Measurements from ENCODE around the gene FTCD.

Gene FTCD

DNA sequence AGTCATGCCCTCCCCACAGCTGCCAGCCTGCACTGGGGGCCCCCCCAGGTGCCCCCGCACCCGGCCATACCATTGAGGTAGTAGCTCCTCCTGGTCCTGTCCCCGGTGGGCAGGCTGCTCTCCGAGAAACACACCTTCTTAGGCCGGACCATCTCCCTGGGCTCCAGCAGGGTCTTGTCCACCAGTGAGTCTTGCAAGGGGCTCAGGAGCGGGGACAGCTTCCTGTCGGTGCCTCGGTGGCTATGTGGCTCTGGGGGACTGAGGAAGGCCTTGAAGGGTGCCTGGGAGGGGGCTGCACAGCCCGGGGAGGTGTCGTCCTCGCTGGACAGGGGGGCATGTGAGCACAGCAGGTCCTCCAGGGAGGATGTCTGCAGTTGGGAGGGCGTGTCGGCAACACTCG lies 12.9 kb upstream of the FTCD start:
- Mint-ChIP-seq H3K36me3 (ENCODE audit: low read depth) (peaks cover 3% of the 10 kb centered on the region), H3K27ac (no peak overlapping the region), H3K27me3 (peaks cover 3% of the 10 kb centered on the region), H3K4me3 (no peak overlapping the region), H3K4me1 (ENCODE audit: low read depth) (no peaks in the 10 kb centered on the region), H3K9me3 (no peaks in the 10 kb centered on the region)

GRCh38 chr21:46165098-46165497 lies 9.7 kb upstream of the FTCD start:
- Mint-ChIP-seq H3K9me3 (no peaks in the 10 kb centered on the region), H3K4me1 (ENCODE audit: low read depth) (no peaks in the 10 kb centered on the region), H3K27ac (no peak overlapping the region), H3K4me3 (no peak overlapping the region), H3K27me3 (peaks cover 11% of the 10 kb centered on the region), H3K36me3 (ENCODE audit: low read depth) (peaks cover 3% of the 10 kb centered on the region)

- Mint-ChIP-seq H3K4me3 (no peak overlapping the region), H3K27me3 (peaks cover 11% of the 10 kb centered on the region), H3K36me3 (ENCODE audit: low read depth) (peaks cover 3% of the 10 kb centered on the region), H3K27ac (no peak overlapping the region), H3K4me1 (ENCODE audit: low read depth) (no peaks in the 10 kb centered on the region), H3K9me3 (no peaks in the 10 kb centered on the region)
These were observed 8.0 kb upstream of the FTCD start for GRCh38 chr21:46163380-46163779.

DNA sequence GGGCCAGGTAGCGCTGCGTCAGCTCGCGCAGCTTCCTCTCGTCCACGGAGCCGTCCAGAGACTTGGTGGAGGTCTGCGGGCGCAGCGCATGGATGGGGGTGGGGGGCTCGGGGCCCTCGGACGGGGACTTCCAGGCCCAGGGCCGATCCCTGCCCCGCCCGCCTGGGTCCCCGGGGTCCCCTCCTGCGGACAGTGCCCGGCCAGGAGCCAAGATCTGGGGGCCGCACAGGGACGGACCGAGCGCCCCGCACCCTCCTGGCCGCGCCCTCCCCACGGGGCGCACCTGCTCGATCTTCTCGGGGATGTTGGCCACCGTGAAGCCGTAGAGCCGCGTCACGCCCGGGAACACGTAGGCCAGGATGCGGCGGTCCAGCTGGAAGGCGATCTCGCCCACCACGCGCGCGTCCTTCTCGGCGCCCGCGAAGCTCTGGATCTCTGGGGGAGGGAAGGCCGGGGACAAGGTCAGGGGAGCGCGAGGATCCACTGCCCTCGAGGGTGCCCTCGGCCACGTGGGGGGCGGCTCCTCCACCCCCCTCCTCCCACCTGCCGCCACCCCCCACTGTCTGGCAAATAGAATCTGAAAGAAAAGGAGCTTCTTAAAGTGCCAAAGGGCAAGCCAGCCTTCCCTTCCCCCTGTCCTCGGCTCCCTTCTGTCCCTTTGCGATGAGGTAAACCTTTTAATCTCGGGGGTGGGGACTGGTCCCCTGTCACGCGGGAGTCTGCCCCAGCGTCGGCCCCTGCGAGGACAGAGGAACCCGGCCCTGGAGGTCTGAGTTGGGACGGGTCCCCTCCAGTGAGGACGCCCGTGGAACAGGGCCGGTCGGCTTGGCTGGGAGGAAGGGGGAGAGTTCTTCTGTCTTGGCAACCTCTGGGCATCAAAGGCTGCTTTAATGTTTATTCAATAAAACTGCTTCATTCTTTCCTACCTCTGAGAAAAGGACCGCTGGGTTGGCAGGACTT lies 6.5 kb upstream of the FTCD start:
- no peak overlapping the region for H3K27ac Mint-ChIP-seq
- H3K27me3 Mint-ChIP-seq = peaks cover 11% of the 10 kb centered on the region
- no peaks in the 10 kb centered on the region for H3K4me1 Mint-ChIP-seq (ENCODE audit: low read depth)
- H3K4me3 Mint-ChIP-seq = no peak overlapping the region
- no peaks in the 10 kb centered on the region for H3K9me3 Mint-ChIP-seq
- H3K36me3 Mint-ChIP-seq (ENCODE audit: low read depth) = peaks cover 3% of the 10 kb centered on the region

GRCh38 chr21:46160907-46161632 lies 5.7 kb upstream of the FTCD start:
- H3K27ac Mint-ChIP-seq = no peak overlapping the region
- no peaks in the 10 kb centered on the region for H3K9me3 Mint-ChIP-seq
- no peaks in the 10 kb centered on the region for H3K4me1 Mint-ChIP-seq (ENCODE audit: low read depth)
- peaks cover 11% of the 10 kb centered on the region for H3K27me3 Mint-ChIP-seq
- H3K36me3 Mint-ChIP-seq (ENCODE audit: low read depth) = peaks cover 3% of the 10 kb centered on the region
- no peak overlapping the region for H3K4me3 Mint-ChIP-seq

- no peak overlapping the region for H3K4me3 Mint-ChIP-seq
- H3K27me3 Mint-ChIP-seq = peaks cover 11% of the 10 kb centered on the region
- H3K9me3 Mint-ChIP-seq = no peaks in the 10 kb centered on the region
- no peak overlapping the region for H3K27ac Mint-ChIP-seq
- no peaks in the 10 kb centered on the region for H3K36me3 Mint-ChIP-seq (ENCODE audit: low read depth)
- H3K4me1 Mint-ChIP-seq (ENCODE audit: low read depth) = no peaks in the 10 kb centered on the region
These were observed 5.2 kb upstream of the FTCD start for GRCh38 chr21:46160657-46160906.

- no peak overlapping the region for H3K27ac Mint-ChIP-seq
- H3K4me1 Mint-ChIP-seq (ENCODE audit: low read depth) = no peaks in the 10 kb centered on the region
- no peaks in the 10 kb centered on the region for H3K36me3 Mint-ChIP-seq (ENCODE audit: low read depth)
- peaks cover 11% of the 10 kb centered on the region for H3K27me3 Mint-ChIP-seq
- H3K4me3 Mint-ChIP-seq = no peak overlapping the region
- no peaks in the 10 kb centered on the region for H3K9me3 Mint-ChIP-seq
These were observed 4.7 kb upstream of the FTCD start for GRCh38 chr21:46159841-46160656.

GRCh38 chr21:46159390-46159789 lies 4.0 kb upstream of the FTCD start:
- no peak overlapping the region for H3K4me3 Mint-ChIP-seq
- peaks cover 11% of the 10 kb centered on the region for H3K27me3 Mint-ChIP-seq
- H3K4me1 Mint-ChIP-seq (ENCODE audit: low read depth) = no peaks in the 10 kb centered on the region
- H3K9me3 Mint-ChIP-seq = no peaks in the 10 kb centered on the region
- H3K27ac Mint-ChIP-seq = no peak overlapping the region
- no peaks in the 10 kb centered on the region for H3K36me3 Mint-ChIP-seq (ENCODE audit: low read depth)

- H3K27me3 Mint-ChIP-seq = peaks cover 11% of the 10 kb centered on the region
- H3K9me3 Mint-ChIP-seq = no peaks in the 10 kb centered on the region
- H3K36me3 Mint-ChIP-seq (ENCODE audit: low read depth) = no peaks in the 10 kb centered on the region
- no peak overlapping the region for H3K4me3 Mint-ChIP-seq
- no peaks in the 10 kb centered on the region for H3K4me1 Mint-ChIP-seq (ENCODE audit: low read depth)
- no peak overlapping the region for H3K27ac Mint-ChIP-seq
These were observed 3.4 kb upstream of the FTCD start for GRCh38 chr21:46158666-46159300.

DNA sequence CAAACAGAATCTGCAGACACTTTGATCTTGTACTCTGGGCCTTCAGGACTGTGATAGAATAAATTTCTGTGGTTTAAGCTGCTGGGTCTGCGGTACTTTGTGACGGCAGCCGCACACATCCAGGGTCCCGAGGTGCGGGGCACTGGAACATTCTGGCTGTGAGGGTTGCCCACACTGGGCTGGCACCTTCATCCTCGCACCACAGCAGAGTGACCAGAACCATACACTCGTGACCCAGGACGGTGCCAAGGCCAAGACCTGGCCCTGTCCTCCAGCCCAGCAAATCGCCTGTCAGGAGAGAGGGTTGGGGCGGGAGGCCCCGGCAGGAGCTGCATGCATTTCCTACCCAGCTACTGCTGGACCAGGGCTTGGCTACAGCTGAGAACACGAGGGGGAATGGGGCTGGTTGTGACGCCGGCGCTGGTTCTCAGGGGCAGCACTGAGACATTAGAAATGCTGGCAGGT lies 2.6 kb upstream of the FTCD start:
- H3K9me3 Mint-ChIP-seq = no peaks in the 10 kb centered on the region
- no peak overlapping the region for H3K27ac Mint-ChIP-seq
- no peaks in the 10 kb centered on the region for H3K4me1 Mint-ChIP-seq (ENCODE audit: low read depth)
- H3K36me3 Mint-ChIP-seq (ENCODE audit: low read depth) = no peaks in the 10 kb centered on the region
- H3K4me3 Mint-ChIP-seq = no peak overlapping the region
- H3K27me3 Mint-ChIP-seq = peaks cover 6% of the 10 kb centered on the region

DNA sequence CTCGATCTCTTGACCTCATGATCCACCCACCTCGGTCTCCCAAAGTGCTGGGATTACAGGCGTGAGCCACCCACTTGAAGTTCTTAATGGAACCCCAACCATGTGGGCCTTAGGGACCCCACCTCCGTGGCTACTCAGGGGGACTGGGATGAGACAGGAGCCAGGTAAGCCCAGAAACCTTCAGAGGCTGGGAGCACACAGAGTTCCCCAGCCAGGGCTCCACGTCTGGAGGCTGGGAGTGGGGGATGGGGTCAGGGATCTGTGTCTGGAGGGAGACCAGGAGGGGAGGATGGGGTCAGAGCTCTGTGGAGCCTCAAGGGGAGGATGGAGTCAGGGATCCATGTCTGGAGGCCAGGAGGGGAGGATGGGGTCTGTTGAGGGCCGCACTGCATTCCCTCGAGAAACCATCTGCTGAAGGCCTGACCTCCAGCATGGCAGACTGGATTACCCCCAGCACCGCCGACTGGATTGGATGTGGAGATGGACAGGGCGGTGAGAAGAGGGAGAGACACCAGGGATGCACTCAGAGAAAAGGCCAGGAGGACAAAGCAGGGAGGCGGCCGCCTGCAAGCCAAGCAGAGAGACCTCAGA lies 2.1 kb upstream of the FTCD start:
- no peak overlapping the region for H3K4me3 Mint-ChIP-seq
- H3K4me1 Mint-ChIP-seq (ENCODE audit: low read depth) = no peaks in the 10 kb centered on the region
- no peaks in the 10 kb centered on the region for H3K9me3 Mint-ChIP-seq
- peaks cover under 1% of the 10 kb centered on the region for H3K27me3 Mint-ChIP-seq
- H3K27ac Mint-ChIP-seq = no peak overlapping the region
- no peaks in the 10 kb centered on the region for H3K36me3 Mint-ChIP-seq (ENCODE audit: low read depth)

DNA sequence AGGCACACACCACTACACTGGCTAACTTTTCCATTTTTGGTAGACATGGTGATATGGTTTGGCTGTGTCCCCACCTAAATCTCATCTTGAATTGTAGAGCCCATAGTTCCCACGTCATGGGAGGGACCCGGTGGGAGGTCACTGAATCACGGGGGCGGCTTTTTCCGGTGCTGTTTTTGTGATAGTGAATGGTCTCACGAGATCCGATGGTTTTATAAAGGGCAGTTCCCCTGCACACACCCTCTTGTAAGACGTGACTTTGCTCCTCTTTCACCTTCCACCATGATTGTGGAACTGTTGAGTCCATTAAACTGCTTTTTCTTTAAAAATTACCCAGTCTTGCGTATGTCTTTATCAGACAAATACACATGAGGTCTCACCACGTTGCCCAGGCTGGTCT lies 1.3 kb upstream of the FTCD start:
- Mint-ChIP-seq H3K36me3 (ENCODE audit: low read depth) (no peaks in the 10 kb centered on the region), H3K4me3 (no peak overlapping the region), H3K27me3 (no peaks in the 10 kb centered on the region), H3K9me3 (no peaks in the 10 kb centered on the region), H3K4me1 (ENCODE audit: low read depth) (no peaks in the 10 kb centered on the region), H3K27ac (no peak overlapping the region)

DNA sequence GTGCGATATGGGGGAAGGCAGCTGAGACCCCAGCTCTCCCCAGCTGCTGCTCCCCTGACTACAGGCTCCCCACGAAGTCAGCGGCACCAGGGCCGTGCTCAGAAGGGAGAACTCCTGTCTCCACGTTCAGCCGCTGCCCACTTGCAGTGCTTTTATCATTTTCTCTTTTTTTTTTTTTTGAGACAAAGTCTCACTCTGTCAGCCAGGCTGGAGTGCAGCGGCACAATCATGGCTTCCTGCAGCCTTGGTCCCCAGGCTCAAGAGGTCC lies 933 bp upstream of the FTCD start:
- no peaks in the 10 kb centered on the region for H3K4me1 Mint-ChIP-seq (ENCODE audit: low read depth)
- H3K4me3 Mint-ChIP-seq = no peak overlapping the region
- no peaks in the 10 kb centered on the region for H3K36me3 Mint-ChIP-seq (ENCODE audit: low read depth)
- H3K27ac Mint-ChIP-seq = no peak overlapping the region
- no peaks in the 10 kb centered on the region for H3K27me3 Mint-ChIP-seq
- H3K9me3 Mint-ChIP-seq = no peaks in the 10 kb centered on the region

- Mint-ChIP-seq H3K4me3 (no peak overlapping the region), H3K27me3 (no peaks in the 10 kb centered on the region), H3K9me3 (no peaks in the 10 kb centered on the region), H3K36me3 (ENCODE audit: low read depth) (no peaks in the 10 kb centered on the region), H3K27ac (no peak overlapping the region), H3K4me1 (ENCODE audit: low read depth) (no peaks in the 10 kb centered on the region)
These were observed 345 bp downstream of the FTCD start for GRCh38 chr21:46154955-46155513.
